IMR-90 (cell line): Measurements from ENCODE around the gene ELFN1. TPM values are rescaled to one million over a fixed set of nuclear protein-coding genes. Genes with fewer than 3 reads are reported as not detected.

Experiments used
- ATAC-seq: fragments of 200-7000 bp; cut with Tn5 transposase; 2 replicates; pipeline ENCODE4 v1.9.1; 2020; ENCODE audit warnings: low read depth, mild to moderate bottlenecking, moderate library complexity
- BruUV-seq: library from RNA; stranded (reverse); fragments of 400-500 nt; replicated peaks from 2 replicates; lab custom pipeline; 2021; lab: Mats Ljungman, UMichigan
- CTCF ChIA-PET: fragments of 300-600 bp; formaldehyde crosslinking; extraction: SDS; loops from one replicate; lab custom pipeline; 2021; ENCODE audit warnings: antibody characterized with exemption; lab: Yijun Ruan, JAX
- POLR2A ChIA-PET: fragments of 300-600 bp; sonication (Branson Sonifier 250); formaldehyde crosslinking; loops from one replicate; lab custom pipeline; 2022; ENCODE audit warnings: antibody characterized with exemption; ENCODE audit not compliant: unreplicated experiment; lab: Charles Lee
- DNase-seq: peaks from one replicate; pipeline ENCODE4 v3.0.0; 2013
- H2AFZ ChIP-seq: replicated peaks from 2 replicates; pipeline ENCODE3; 2013; ENCODE audit warnings: low read length, mild to moderate bottlenecking; ENCODE audit not compliant: poor library complexity
- H2AK5ac ChIP-seq: 2 replicates; pipeline ENCODE4 v1.6.1; 2013; ENCODE audit warnings: low read depth, low read length, inconsistent platforms
- H2AK9ac ChIP-seq: replicated peaks from 2 replicates; pipeline ENCODE3; 2013; ENCODE audit warnings: mild to moderate bottlenecking, low read depth, low read length, moderate library complexity; ENCODE audit not compliant: poor library complexity
- H2BK120ac ChIP-seq: 2 replicates; pipeline ENCODE4 v1.6.1; 2013; ENCODE audit warnings: low read depth, low read length, inconsistent platforms
- H2BK15ac ChIP-seq: 3 replicates; pipeline ENCODE4 v1.6.1; 2013; ENCODE audit warnings: low read depth, low read length, inconsistent platforms
- H2BK20ac ChIP-seq: 2 replicates; pipeline ENCODE4 v1.6.1; 2013; ENCODE audit warnings: low read depth, mild to moderate bottlenecking, inconsistent platforms, low read length, moderate library complexity
- H2BK5ac ChIP-seq: 2 replicates; pipeline ENCODE4 v1.6.1; 2013; ENCODE audit warnings: mild to moderate bottlenecking, low read depth, low read length, inconsistent platforms; ENCODE audit not compliant: poor library complexity, severe bottlenecking
- H3K14ac ChIP-seq: replicated peaks from 2 replicates; pipeline ENCODE4 v1.6.1; 2013; ENCODE audit warnings: low read depth, low read length, inconsistent platforms
- H3K18ac ChIP-seq: 2 replicates; pipeline ENCODE4 v1.6.1; 2013; ENCODE audit warnings: low read depth, low read length, control low read depth
- H3K23ac ChIP-seq: 2 replicates; pipeline ENCODE4 v1.6.1; 2013; ENCODE audit warnings: low read depth, low read length, inconsistent platforms
- H3K27ac ChIP-seq: 2 replicates; pipeline ENCODE4 v1.5.1; 2013; ENCODE audit warnings: mild to moderate bottlenecking, control low read depth, low read length; ENCODE audit not compliant: insufficient read depth
- H3K27me3 ChIP-seq: 2 replicates; pipeline ENCODE4 v1.6.1; 2013; ENCODE audit warnings: low read length; ENCODE audit not compliant: control insufficient read depth, insufficient read depth
- H3K36me3 ChIP-seq: 2 replicates; pipeline ENCODE4 v1.6.1; 2013; ENCODE audit warnings: low read length, mixed read lengths; ENCODE audit not compliant: control insufficient read depth, insufficient read depth
- H3K4ac ChIP-seq: 2 replicates; pipeline ENCODE4 v1.6.1; 2013; ENCODE audit warnings: low read depth, low read length, inconsistent platforms
- H3K4me1 ChIP-seq: 2 replicates; pipeline ENCODE4 v1.6.1; 2013; ENCODE audit warnings: low read length, mixed read lengths; ENCODE audit not compliant: control insufficient read depth, insufficient read depth
- H3K4me2 ChIP-seq: 2 replicates; pipeline ENCODE4 v1.6.1; 2013; ENCODE audit warnings: low read depth, mild to moderate bottlenecking, control low read depth, low read length, moderate library complexity
- H3K4me3 ChIP-seq: 2 replicates; pipeline ENCODE4 v1.5.1; 2013; ENCODE audit warnings: low read depth, mild to moderate bottlenecking, control low read depth, low read length, moderate library complexity; ENCODE audit not compliant: insufficient read depth
- H3K56ac ChIP-seq: 2 replicates; pipeline ENCODE4 v1.6.1; 2013; ENCODE audit warnings: low read length, inconsistent platforms; ENCODE audit not compliant: insufficient read depth; ENCODE audit errors: extremely low read depth
- H3K79me1 ChIP-seq, 2 experiments: 2 replicates each; pipeline ENCODE4 v1.6.1; 2013; ENCODE audit warnings: low read length in 2 of 2, inconsistent platforms in 1 of 2, low read depth in 1 of 2
- H3K9ac ChIP-seq: 2 replicates; pipeline ENCODE4 v1.6.1; 2013; ENCODE audit warnings: low read depth, low read length, control low read depth
- H3K9me1 ChIP-seq: 2 replicates; pipeline ENCODE4 v1.6.1; 2013; ENCODE audit warnings: low read length, inconsistent platforms; ENCODE audit not compliant: insufficient read depth
- H3K9me3 ChIP-seq: 2 replicates; pipeline ENCODE4 v1.6.1; 2013; ENCODE audit warnings: low read length; ENCODE audit not compliant: control insufficient read depth, insufficient read depth
- H4K20me1 ChIP-seq: 2 replicates; pipeline ENCODE4 v1.6.1; 2013; ENCODE audit warnings: low read length, inconsistent platforms; ENCODE audit not compliant: insufficient read depth
- H4K5ac ChIP-seq: 2 replicates; pipeline ENCODE4 v1.6.1; 2013; ENCODE audit warnings: mild to moderate bottlenecking, low read depth, low read length, control low read depth
- H4K8ac ChIP-seq, 2 experiments: 2 replicates each; pipeline ENCODE4 v1.6.1; 2013; ENCODE audit warnings: low read depth in 2 of 2, low read length in 2 of 2, control low read depth in 1 of 2, inconsistent platforms in 1 of 2
- H4K91ac ChIP-seq: 2 replicates; pipeline ENCODE4 v1.6.1; 2013; ENCODE audit warnings: low read depth, low read length, inconsistent platforms; ENCODE audit not compliant: insufficient read depth
- BHLHE40 ChIP-seq: fragments of 150-350 bp; IDR thresholded peaks from 2 replicates; pipeline ENCODE4 v1.6.1; 2016; ENCODE audit warnings: mild to moderate bottlenecking, low read depth, low read length
- CEBPB ChIP-seq: IDR thresholded peaks from 2 replicates; pipeline ENCODE4 v1.6.1; 2012; ENCODE audit warnings: low read depth, low read length, improper control_type of control experiment
- MAFK ChIP-seq: IDR thresholded peaks from 2 replicates; pipeline ENCODE4 v1.6.1; 2012; ENCODE audit warnings: low read depth, low read length, improper control_type of control experiment
- MAZ ChIP-seq: IDR thresholded peaks from 2 replicates; pipeline ENCODE4 v1.6.1; 2012; ENCODE audit warnings: low read depth, mild to moderate bottlenecking, low read length, improper control_type of control experiment, moderate library complexity, borderline replicate concordance
- RCOR1 ChIP-seq: IDR thresholded peaks from 2 replicates; pipeline ENCODE4 v1.6.1; 2012; ENCODE audit warnings: mild to moderate bottlenecking, low read length, improper control_type of control experiment; ENCODE audit not compliant: insufficient replicate concordance
- WGBS, 2 experiments: methylation state at CpG; one replicate each; pipeline versions ENCODE4 v1.1.5 to v1.1.7; 2013; ENCODE audit warnings: missing lambda C conversion rate in 2 of 2; ENCODE audit not compliant: insufficient read length in 1 of 2; ENCODE audit errors: extremely low coverage in 2 of 2; 5-methylcytosine and 5-hydroxymethylcytosine counted together
- dilution Hi-C: fragments of 300-500 bp; cut with HindIII; formaldehyde crosslinking; loops from one replicate; pipeline ENCODE4 v1.14.3; 2018; ENCODE audit warnings: low sequenced_read_pairs; ENCODE audit not compliant: unreplicated experiment
- in situ Hi-C: fragments of 300-500 bp; cut with MboI; formaldehyde crosslinking; loops from 3 replicates; pipeline ENCODE4 v1.14.3; 2019; ENCODE audit warnings: low sequenced_read_pairs, inconsistent platforms, mixed read lengths
- intact Hi-C: fragments of 100-400 bp; cut with micrococcal nuclease; formaldehyde crosslinking; loops from 2 replicates; pipeline ENCODE4 v1.10.0; 2022
- polyA plus RNA-seq, 3 experiments: library from polyadenylated mRNA; depleted of rRNA; stranded (reverse); fragments of >200 nt; gene quantifications; 2 replicates each; pipeline ENCODE4 v1.2.3, GENCODE V29; 2012; ENCODE audit warnings: low replicate concordance in 1 of 3
- total RNA-seq: library from RNA; depleted of rRNA; stranded (reverse); fragments of >200 nt; gene quantifications from 2 replicates; pipeline ENCODE4 v1.2.3, GENCODE V29; 2012

The ELFN1 gene
- total and polyA plus RNA-seq, 2 of the 4 experiments (the other 2 are of a cell fraction), result 1.6 to 5.2 TPM

DNA sequence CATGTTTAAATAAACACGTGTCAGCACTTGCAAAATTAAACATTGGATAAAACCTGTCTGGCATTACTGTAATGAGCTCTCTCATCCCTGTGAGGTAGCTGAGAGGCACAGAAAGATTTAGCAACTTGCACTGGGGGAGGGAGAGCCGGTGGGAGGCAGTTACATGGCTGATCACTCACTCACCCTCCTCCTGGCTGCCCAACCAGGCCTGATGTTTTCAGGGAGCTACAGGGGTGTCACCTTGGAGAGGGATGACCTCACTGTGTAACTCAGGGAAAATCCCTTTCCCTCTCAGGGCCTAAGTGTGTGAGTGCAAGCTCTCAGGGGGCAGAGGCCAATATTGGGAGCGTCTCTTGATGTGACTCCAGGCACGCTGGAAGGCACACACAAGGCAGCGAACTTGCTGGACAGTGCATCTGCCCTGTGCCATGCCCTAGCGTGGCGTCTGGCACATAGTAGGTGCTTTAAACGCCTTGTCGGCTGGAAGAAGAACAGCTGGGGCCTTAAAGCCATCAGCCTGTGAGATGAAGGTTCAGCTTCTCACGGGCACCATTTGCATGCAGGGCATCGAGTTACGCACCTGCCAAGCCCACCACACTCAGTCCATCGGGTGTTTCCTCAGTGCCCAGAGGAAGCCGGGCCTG is 51.1 kb downstream of the ELFN1 start:
- ATAC-seq (peak; percentile 45; the same call in 1 of the 2 replicates), DNase-seq (peak; percentile 53)
- Histone ChIP-seq H2BK5ac (no peak overlapping the region), H3K9ac (no peak overlapping the region), H2BK15ac (no peak overlapping the region), H3K4me1 (peaks cover 4% of the 10 kb centered on the region; the same call in 1 of the 2 replicates), H4K5ac (no peak overlapping the region), H3K4ac (no peak overlapping the region), H4K91ac (no peak overlapping the region), H3K4me2 (no peak overlapping the region), H3K23ac (no peak overlapping the region), H2AK9ac (no peak overlapping the region), H3K14ac (no peak overlapping the region), H3K27me3 (no peaks in the 10 kb centered on the region; the same call in 1 of the 2 replicates), H3K79me1 (no peaks in the 10 kb centered on the region), H4K20me1 (peaks cover 3% of the 10 kb centered on the region; the same call in 1 of the 2 replicates), H3K36me3 (no peaks in the 10 kb centered on the region), H2BK120ac (no peak overlapping the region), H3K27ac (no peak overlapping the region), H2AK5ac (no peak overlapping the region), H3K9me1 (no peaks in the 10 kb centered on the region), H2AFZ (no peak overlapping the region), H4K8ac (no peak overlapping the region), H3K4me3 (no peak overlapping the region), H3K56ac (no peak overlapping the region), H3K18ac (no peak overlapping the region), H3K9me3 (no peaks in the 10 kb centered on the region), H2BK20ac (no peak overlapping the region)
- dilution Hi-C loops, result no loop called here
- no TSS peak for BruUV-seq
- ChIA-PET POLR2A (no interaction called here), CTCF (no interaction called here)
- in situ Hi-C loops, result no loop called here
- WGBS, 2 experiments, result 62% methylated on average over 6 of the region's 14 CpGs; no CpG with 5 or more reads in 1 of the 2 experiments
- intact Hi-C loops, result no loop called here
- TF ChIP-seq RCOR1 (no peak), CEBPB (peak; percentile 53; the same call in 1 of the 2 replicates), BHLHE40 (no peak), MAZ (no peak), MAFK (peak; percentile 20; the same call in 1 of the 2 replicates)
